Ovary (tissue), 9 donors: ENCODE data around the gene CBX2. TPM values are rescaled to one million over a fixed set of nuclear protein-coding genes. Genes with fewer than 3 reads are reported as not detected.

Experiments used
- DNase-seq, 5 donors: peaks; one replicate each; pipeline ENCODE4 v3.0.0-alpha.2; 2019 to 2020
- H3K27ac ChIP-seq, 2 donors: fragments of 200-600 bp; one replicate each; pipeline versions ENCODE4 v1.5.1 to v1.8.0; 2019 to 2022
- H3K27me3 ChIP-seq: fragments of 200-600 bp; one replicate; pipeline ENCODE4 v1.8.0; 2022
- H3K36me3 ChIP-seq: fragments of 200-600 bp; sonication (generic); one replicate; pipeline ENCODE4 v1.5.1; 2019
- H3K4me1 ChIP-seq: one replicate; pipeline ENCODE4 v1.8.1; 2013; ENCODE audit warnings: mild to moderate bottlenecking, moderate library complexity; ENCODE audit not compliant: insufficient read depth
- H3K4me3 ChIP-seq: fragments of 200-600 bp; sonication (generic); one replicate; pipeline ENCODE4 v1.5.1; 2017
- H3K9me3 ChIP-seq, 2 donors: fragments of 200-600 bp in 1 of 2; sonication (generic) in 1 of 2; one replicate each; pipeline versions ENCODE4 v1.5.1 to v1.8.1; 2013 to 2019; ENCODE audit warnings: mild to moderate bottlenecking in 1 of 2, moderate library complexity in 1 of 2
- CTCF ChIP-seq, 3 donors: fragments of 450-650 bp in 2 of 3; fragments of 200-600 bp in 1 of 3; IDR thresholded peaks; one replicate each; pipeline versions ENCODE4 v1.5.1 to v1.8.0; 2016 to 2022; ENCODE audit warnings: antibody characterized with exemption in 3 of 3, mild to moderate bottlenecking in 1 of 3
- EP300 ChIP-seq: sonication (generic); formaldehyde crosslinking; IDR thresholded peaks from one replicate; pipeline ENCODE4 v1.6.1; 2017; ENCODE audit warnings: antibody characterized with exemption
- POLR2A ChIP-seq: fragments of 450-650 bp; IDR thresholded peaks from one replicate; pipeline ENCODE4 v1.6.1; 2017; ENCODE audit warnings: antibody characterized with exemption, mild to moderate bottlenecking, moderate library complexity
- WGBS, 3 donors: extraction: QIAGEN DNeasy Blood & Tissue Kit in 1 of 3; methylation state at CpG; one replicate each; pipeline versions ENCODE4 v1.1.5 to v1.1.7; 2013 to 2017; 5-methylcytosine and 5-hydroxymethylcytosine counted together
- intact Hi-C, 4 donors: fragments of 100-400 bp; cut with DNase I; formaldehyde crosslinking; loops; one replicate each; pipeline versions ENCODE4 v1.11.0 to v1.15.1; 2022 to 2023
- polyA plus RNA-seq, 2 donors: library from polyadenylated mRNA; stranded (reverse); fragments of 200-250 nt in 1 of 2; fragments of 350-450 nt in 1 of 2; fragmentation: Illumina TruSeq in 1 of 2; extraction: RNeasy Lipid Tissue Mini Kit (QIAGEN cat#74804) in 1 of 2; gene quantifications; one replicate each; pipeline ENCODE4 v1.2.3, GENCODE V29; 2013 to 2014
- total RNA-seq, 7 donors: library from RNA; depleted of rRNA in 2 of 7; stranded (reverse); fragments of >200 nt in 2 of 7; fragmentation: NEBNext Ultra II Directional in 3 of 7; extraction: Animal tissue kit (Norgen Biotek cat#: 25700) in 3 of 7; gene quantifications; one replicate each; pipeline versions ENCODE4 v1.1.0 to v1.2.4, GENCODE V29; 2016 to 2023
- donor health status: DM: no; HTN: no; CAD: no; lungs with moderate emphysema.
- donor health status: DM: no; HTN: no; CAD: no.
- donor health status: Bipolar disorder and iron deficiency.
- donor health status: DM: yes; HTN: yes; CAD: no.
- donor health status: DM: no; HTN: no; CAD: no.
- donor health status: DM: yes; HTN: yes; CAD: no.

CBX2 gene
- total and polyA plus RNA-seq, 9 donors, result 0.92 to 5.7 (median 4.7) TPM

GRCh38 chr17:79802039-79802735 is 24.2 kb downstream of the CBX2 start:
- H3K4me1 ChIP-seq, result peaks cover 9% of the 10 kb centered on the region
- no peak overlapping the region for H3K4me3 ChIP-seq
- H3K27ac ChIP-seq, result no peak overlapping the region
- TF ChIP-seq POLR2A (no peak), CTCF (IDR thresholded peaks at IDR 0.05) (no peak), EP300 (no peak)
- 6 to 8% (median 7%) methylated on average over 11 of the region's 11 CpGs for WGBS, 3 donors
- no peaks in the 10 kb centered on the region for H3K36me3 ChIP-seq
- H3K9me3 ChIP-seq, result no peaks in the 10 kb centered on the region
- no peak for DNase-seq
- peaks cover 38% of the 10 kb centered on the region for H3K27me3 ChIP-seq
- intact Hi-C loops, result no loop called here

GRCh38 chr17:79802736-79803420 is 24.9 kb downstream of the CBX2 start:
- H3K9me3 ChIP-seq, result no peaks in the 10 kb centered on the region
- no peaks in the 10 kb centered on the region for H3K36me3 ChIP-seq
- TF ChIP-seq CTCF (IDR thresholded peaks at IDR 0.05), result no peak
- TF ChIP-seq EP300, result no peak
- no peak for TF ChIP-seq POLR2A
- no peak overlapping the region for H3K27ac ChIP-seq
- no peak overlapping the region for H3K4me3 ChIP-seq
- H3K27me3 ChIP-seq, result peaks cover 40% of the 10 kb centered on the region
- DNase-seq, result no peak
- H3K4me1 ChIP-seq, result peaks cover 8% of the 10 kb centered on the region
- WGBS, 3 donors, result 3 to 5% (median 3%) methylated on average over 38 to 57 of the region's 57 CpGs
- intact Hi-C loops, result no loop called here

GRCh38 chr17:79803421-79803996 is 25.6 kb downstream of the CBX2 start:
- Histone ChIP-seq H3K4me1 (peaks cover 3% of the 10 kb centered on the region), H3K9me3 (no peaks in the 10 kb centered on the region), H3K36me3 (no peaks in the 10 kb centered on the region), H3K4me3 (no peak overlapping the region), H3K27me3 (peaks cover 41% of the 10 kb centered on the region), H3K27ac (no peak overlapping the region)
- TF ChIP-seq POLR2A (no peak), EP300 (no peak), CTCF (IDR thresholded peaks at IDR 0.05) (no peak)
- no peak for DNase-seq
- WGBS, 3 donors, result 5 to 8% (median 6%) methylated on average over 31 of the region's 31 CpGs
- intact Hi-C loops, result no loop called here

- WGBS, 3 donors, result 2 to 3% (median 3%) methylated on average over 64 to 76 of the region's 76 CpGs
- peaks cover 35% of the 10 kb centered on the region for H3K27me3 ChIP-seq
- intact Hi-C loops, result no loop called here
- no peaks in the 10 kb centered on the region for H3K9me3 ChIP-seq
- no peaks in the 10 kb centered on the region for H3K36me3 ChIP-seq
- no peak overlapping the region for H3K4me3 ChIP-seq
- no peak for DNase-seq
- H3K27ac ChIP-seq, result no peak overlapping the region
- TF ChIP-seq CTCF (IDR thresholded peaks at IDR 0.05), result no peak
- no peak for TF ChIP-seq POLR2A
- TF ChIP-seq EP300, result no peak
- H3K4me1 ChIP-seq, result no peaks in the 10 kb centered on the region
These were observed 26.3 kb downstream of the CBX2 start for GRCh38 chr17:79803997-79804855.
